Measurements from ENCODE around the gene CARD10. TPM values are rescaled to one million over a fixed set of nuclear protein-coding genes. Genes with fewer than 3 reads are reported as not detected.

The CARD10 gene
- total RNA-seq, 1 experiment from 2014 or later, result 26.5 TPM

- H3K36me3 ChIP-seq (ENCODE audit: control insufficient read depth, insufficient read depth, low read length), result peaks cover 1% of the 10 kb centered on the region; the same call in 1 of the 2 replicates
- CTCF ChIA-PET, result no interaction called here
- no TSS peak for BruUV-seq (replicated peaks)
- no peak for DNase-seq
- H3K9me3 Mint-ChIP-seq (ENCODE audit: unreplicated experiment), result no peaks in the 10 kb centered on the region
- H3K27me3 Mint-ChIP-seq (ENCODE audit: insufficient read depth, unreplicated experiment), result no peaks in the 10 kb centered on the region
- H3K4me3 Mint-ChIP-seq (ENCODE audit: unreplicated experiment), result no peak overlapping the region
- no peaks in the 10 kb centered on the region for H3K27me3 ChIP-seq (replicated peaks; ENCODE audit: control insufficient read depth, insufficient read depth, low read length)
- no peak for TF ChIP-seq CTCF (IDR thresholded peaks at IDR 0.05; ENCODE audit: insufficient read depth in 1 of 2, low read depth in 1 of 2, low read length in 1 of 2, severe bottlenecking in 1 of 2, unreplicated experiment in 1 of 2)
- intact Hi-C loops (cut with micrococcal nuclease; ENCODE audit: unreplicated experiment), result no loop called here
- peaks cover 37% of the 10 kb centered on the region for H3K36me3 Mint-ChIP-seq (ENCODE audit: insufficient read depth, unreplicated experiment)
- no peak overlapping the region for H3K4me3 ChIP-seq (ENCODE audit: low read depth, low read length)
- H3K27ac Mint-ChIP-seq (ENCODE audit: unreplicated experiment), result peak overlapping the region; percentile 85
- H3K4me1 Mint-ChIP-seq (ENCODE audit: low read depth, unreplicated experiment), result peaks cover 36% of the 10 kb centered on the region
- POLR2A ChIA-PET, result no interaction called here
- no peaks in the 10 kb centered on the region for H3K9me3 ChIP-seq
- peaks cover 46% of the 10 kb centered on the region for H3K4me1 ChIP-seq
Measured at GRCh38 chr22:37508431-37508992, 10.7 kb downstream of the CARD10 start.

GRCh38 chr22:37507731-37508130 is 11.5 kb downstream of the CARD10 start:
- POLR2A ChIA-PET, result no interaction called here
- intact Hi-C loops (cut with micrococcal nuclease; ENCODE audit: unreplicated experiment), result no loop called here
- no peak overlapping the region for H3K4me3 Mint-ChIP-seq (ENCODE audit: unreplicated experiment)
- Histone ChIP-seq H3K4me3 (ENCODE audit: low read depth, low read length) (no peak overlapping the region), H3K36me3 (ENCODE audit: control insufficient read depth, insufficient read depth, low read length) (peaks cover 1% of the 10 kb centered on the region; the same call in 1 of the 2 replicates), H3K4me1 (peaks cover 46% of the 10 kb centered on the region), H3K27me3 (replicated peaks; ENCODE audit: control insufficient read depth, insufficient read depth, low read length) (no peaks in the 10 kb centered on the region), H3K9me3 (no peaks in the 10 kb centered on the region)
- H3K36me3 Mint-ChIP-seq (ENCODE audit: insufficient read depth, unreplicated experiment), result peaks cover 33% of the 10 kb centered on the region
- H3K27ac Mint-ChIP-seq (ENCODE audit: unreplicated experiment), result no peak overlapping the region
- CTCF ChIA-PET, result no interaction called here
- peaks cover 41% of the 10 kb centered on the region for H3K4me1 Mint-ChIP-seq (ENCODE audit: low read depth, unreplicated experiment)
- DNase-seq, result no peak
- no peaks in the 10 kb centered on the region for H3K27me3 Mint-ChIP-seq (ENCODE audit: insufficient read depth, unreplicated experiment)
- no TSS peak for BruUV-seq (replicated peaks)
- TF ChIP-seq CTCF (IDR thresholded peaks at IDR 0.05; ENCODE audit: insufficient read depth in 1 of 2, low read depth in 1 of 2, low read length in 1 of 2, severe bottlenecking in 1 of 2, unreplicated experiment in 1 of 2), result no peak
- H3K9me3 Mint-ChIP-seq (ENCODE audit: unreplicated experiment), result no peaks in the 10 kb centered on the region

DNA sequence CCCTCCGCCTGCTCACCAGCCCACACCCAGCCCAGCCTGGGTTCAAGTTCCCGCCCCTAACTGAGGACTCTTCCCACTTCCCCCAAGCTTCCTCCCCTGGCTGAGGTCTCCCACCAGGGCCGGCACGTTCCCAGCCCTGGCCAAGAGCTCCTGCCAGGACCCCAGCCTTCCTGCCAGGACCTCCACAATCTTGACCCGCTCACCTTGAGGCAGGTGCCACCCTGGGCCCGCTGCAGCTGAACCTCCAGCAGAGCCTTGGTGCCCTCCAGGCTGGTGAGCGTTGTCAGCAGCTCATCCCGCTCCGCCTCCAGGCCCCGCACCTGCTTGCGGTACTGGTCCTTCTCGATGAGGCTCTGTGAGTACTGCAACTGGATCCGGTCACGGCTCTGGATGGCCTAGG is 13.2 kb downstream of the CARD10 start:
- no peaks in the 10 kb centered on the region for H3K27me3 ChIP-seq (replicated peaks; ENCODE audit: control insufficient read depth, insufficient read depth, low read length)
- H3K4me1 ChIP-seq, result peaks cover 48% of the 10 kb centered on the region
- no peak overlapping the region for H3K4me3 ChIP-seq (ENCODE audit: low read depth, low read length)
- Mint-ChIP-seq H3K27me3 (ENCODE audit: insufficient read depth, unreplicated experiment) (no peaks in the 10 kb centered on the region), H3K27ac (ENCODE audit: unreplicated experiment) (no peak overlapping the region), H3K36me3 (ENCODE audit: insufficient read depth, unreplicated experiment) (peaks cover 39% of the 10 kb centered on the region), H3K4me1 (ENCODE audit: low read depth, unreplicated experiment) (peaks cover 52% of the 10 kb centered on the region), H3K4me3 (ENCODE audit: unreplicated experiment) (no peak overlapping the region), H3K9me3 (ENCODE audit: unreplicated experiment) (no peaks in the 10 kb centered on the region)
- no peaks in the 10 kb centered on the region for H3K9me3 ChIP-seq
- no peak for TF ChIP-seq CTCF (IDR thresholded peaks at IDR 0.05; ENCODE audit: insufficient read depth in 1 of 2, low read depth in 1 of 2, low read length in 1 of 2, severe bottlenecking in 1 of 2, unreplicated experiment in 1 of 2)
- POLR2A ChIA-PET, result no interaction called here
- DNase-seq, result no peak
- CTCF ChIA-PET, result no interaction called here
- H3K36me3 ChIP-seq (ENCODE audit: control insufficient read depth, insufficient read depth, low read length), result no peaks in the 10 kb centered on the region; the same call in 1 of the 2 replicates
- no TSS peak for BruUV-seq (replicated peaks)
- intact Hi-C loops (cut with micrococcal nuclease; ENCODE audit: unreplicated experiment), result no loop called here
